ENCODE results near the gene NHEJ1. TPM values are rescaled to one million over a fixed set of nuclear protein-coding genes. Genes with fewer than 3 reads are reported as not detected.
A peak's percentile ranks its signal among the peaks of the same experiment; 100 is the strongest.

The NHEJ1 gene
- total and polyA plus RNA-seq, 2 of the 13 experiments (the other 11 are each of a cell fraction or from before 2014, with no cell fraction given) = 30.0 to 30.7 TPM

DNA sequence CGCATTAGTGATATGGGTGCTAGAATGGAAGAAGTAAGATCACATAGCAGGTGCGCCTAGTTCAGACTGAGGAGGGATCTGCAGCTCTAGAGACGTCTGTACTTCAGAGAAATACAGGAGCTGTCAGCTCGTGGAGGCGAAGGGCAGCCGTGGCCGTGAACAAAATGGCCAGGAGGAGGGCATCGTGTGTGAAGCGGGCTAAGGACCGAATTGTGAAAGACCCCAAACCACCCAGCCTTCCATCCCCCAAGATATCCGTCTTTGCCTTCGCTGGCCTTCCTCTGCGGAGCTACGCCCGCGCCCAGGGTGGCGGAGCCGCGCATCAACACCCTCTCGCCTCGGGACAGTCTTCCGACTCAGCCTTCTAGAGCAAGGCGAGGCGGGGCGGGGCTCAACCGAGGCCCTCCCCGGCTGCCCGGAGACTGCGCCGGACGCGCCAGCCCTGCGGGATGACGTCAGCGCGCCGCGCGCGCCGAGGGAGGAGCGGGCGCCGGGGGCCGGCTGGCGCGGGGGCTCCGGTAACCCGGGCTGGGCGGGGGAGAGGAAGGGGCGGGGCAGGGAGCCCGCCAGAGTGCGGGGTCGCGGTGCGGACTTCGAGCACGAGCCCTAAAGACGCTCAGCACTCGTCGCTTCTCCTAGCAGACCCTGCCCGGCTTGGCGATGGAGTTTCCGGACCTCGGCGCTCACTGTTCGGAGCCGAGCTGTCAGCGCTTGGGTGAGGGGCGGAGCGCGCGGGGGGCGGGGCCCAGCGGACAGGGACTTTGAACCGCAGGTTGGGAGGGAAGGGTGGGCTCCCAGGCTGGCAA lies 45.9 kb upstream of the NHEJ1 start, which contains the start of gene ZFAND2B (continued):
- no peak for TF ChIP-seq ZNF609 (CRISPR knock-in tag; IDR thresholded peaks at IDR 0.05; ENCODE audit: borderline replicate concordance)
- TF ChIP-seq SKI (IDR thresholded peaks at IDR 0.05; ENCODE audit: partially characterized antibody) = peak; percentile 31
- TF ChIP-seq RFX3 (CRISPR knock-in tag; IDR thresholded peaks at IDR 0.05) = no peak
- TF ChIP-seq NR1H2 (CRISPR knock-in tag; IDR thresholded peaks at IDR 0.05; ENCODE audit: borderline replicate concordance, low read depth) = no peak
- TF ChIP-seq KDM3A (CRISPR knock-in tag; IDR thresholded peaks at IDR 0.05; ENCODE audit: low read depth) = no peak
- TF ChIP-seq, protein P1, sequence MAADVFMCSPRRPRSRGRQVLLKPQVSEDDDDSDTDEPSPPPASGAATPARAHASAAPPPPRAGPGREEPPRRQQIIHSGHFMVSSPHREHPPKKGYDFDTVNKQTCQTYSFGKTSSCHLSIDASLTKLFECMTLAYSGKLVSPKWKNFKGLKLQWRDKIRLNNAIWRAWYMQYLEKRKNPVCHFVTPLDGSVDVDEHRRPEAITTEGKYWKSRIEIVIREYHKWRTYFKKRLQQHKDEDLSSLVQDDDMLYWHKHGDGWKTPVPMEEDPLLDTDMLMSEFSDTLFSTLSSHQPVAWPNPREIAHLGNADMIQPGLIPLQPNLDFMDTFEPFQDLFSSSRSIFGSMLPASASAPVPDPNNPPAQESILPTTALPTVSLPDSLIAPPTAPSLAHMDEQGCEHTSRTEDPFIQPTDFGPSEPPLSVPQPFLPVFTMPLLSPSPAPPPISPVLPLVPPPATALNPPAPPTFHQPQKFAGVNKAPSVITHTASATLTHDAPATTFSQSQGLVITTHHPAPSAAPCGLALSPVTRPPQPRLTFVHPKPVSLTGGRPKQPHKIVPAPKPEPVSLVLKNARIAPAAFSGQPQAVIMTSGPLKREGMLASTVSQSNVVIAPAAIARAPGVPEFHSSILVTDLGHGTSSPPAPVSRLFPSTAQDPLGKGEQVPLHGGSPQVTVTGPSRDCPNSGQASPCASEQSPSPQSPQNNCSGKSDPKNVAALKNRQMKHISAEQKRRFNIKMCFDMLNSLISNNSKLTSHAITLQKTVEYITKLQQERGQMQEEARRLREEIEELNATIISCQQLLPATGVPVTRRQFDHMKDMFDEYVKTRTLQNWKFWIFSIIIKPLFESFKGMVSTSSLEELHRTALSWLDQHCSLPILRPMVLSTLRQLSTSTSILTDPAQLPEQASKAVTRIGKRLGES (CRISPR knock-in tag; IDR thresholded peaks at IDR 0.05; ENCODE audit: borderline replicate concordance) = no peak
- no peak; the same call in 1 of the 2 replicates for TF ChIP-seq ZNF616 (CRISPR knock-in tag; IDR thresholded peaks at IDR 0.05; ENCODE audit: low read depth)
- TF ChIP-seq ZNF430 (CRISPR knock-in tag; IDR thresholded peaks at IDR 0.05) = 0 out of 2 replicates have a peak, but pooled peaks have one; percentile 29
- TF ChIP-seq NCOA1 (CRISPR knock-in tag; IDR thresholded peaks at IDR 0.05) = peak; percentile 91
- TF ChIP-seq SMARCC2 (IDR thresholded peaks at IDR 0.05) = no peak
- peak; percentile 78; the same call in 1 of the 2 replicates for TF ChIP-seq ZSCAN9 (CRISPR knock-in tag; IDR thresholded peaks at IDR 0.05; ENCODE audit: borderline replicate concordance)
- peak; percentile 87 for TF ChIP-seq KAT8 (CRISPR knock-in tag; IDR thresholded peaks at IDR 0.05)
- no peak; the same call in 1 of the 2 replicates for TF ChIP-seq JDP2 (CRISPR knock-in tag; IDR thresholded peaks at IDR 0.05; ENCODE audit: borderline replicate concordance)
- no peak; the same call in 1 of the 2 replicates for TF ChIP-seq ZNF362 (CRISPR knock-in tag; IDR thresholded peaks at IDR 0.05; ENCODE audit: borderline replicate concordance)
- TF ChIP-seq SMAD9 (CRISPR knock-in tag; IDR thresholded peaks at IDR 0.05) = peak; percentile 42; the same call in 1 of the 2 replicates
- TF ChIP-seq PRMT3 (CRISPR knock-in tag; IDR thresholded peaks at IDR 0.05; ENCODE audit: borderline replicate concordance, low read depth) = no peak; the same call in 1 of the 2 replicates
- TF ChIP-seq, protein P2, sequence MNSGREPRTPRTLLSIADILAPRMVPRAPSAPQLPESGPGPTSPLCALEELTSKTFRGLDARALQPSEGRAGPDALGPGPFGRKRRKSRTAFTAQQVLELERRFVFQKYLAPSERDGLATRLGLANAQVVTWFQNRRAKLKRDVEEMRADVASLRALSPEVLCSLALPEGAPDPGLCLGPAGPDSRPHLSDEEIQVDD (CRISPR knock-in tag; IDR thresholded peaks at IDR 0.05; ENCODE audit: borderline replicate concordance) = peak; percentile 31; the same call in 1 of the 2 replicates
- TF ChIP-seq ZNF350 (CRISPR knock-in tag; IDR thresholded peaks at IDR 0.05; ENCODE audit: borderline replicate concordance, low read depth) = no peak; the same call in 1 of the 2 replicates
- no peak for TF ChIP-seq ZNF30 (CRISPR knock-in tag; IDR thresholded peaks at IDR 0.05)

All from HepG2 (cell line).